Measurements from ENCODE around the gene KNG1. TPM values are rescaled to one million over a fixed set of nuclear protein-coding genes. Genes with fewer than 3 reads are reported as not detected.

KNG1 gene
- polyA plus RNA-seq, 1 donor: 56.9 TPM

- DNase-seq: no peak
Observed at GRCh38 chr3:186772281-186772694, 55.1 kb downstream of the KNG1 start.

- DNase-seq: peak; percentile 26
Observed at GRCh38 chr3:186772701-186773417, 55.7 kb downstream of the KNG1 start.

- no peak for DNase-seq
Observed at GRCh38 chr3:186775999-186776398, 58.8 kb downstream of the KNG1 start.

- no peak for DNase-seq
Observed at GRCh38 chr3:186779204-186779603, 62.0 kb downstream of the KNG1 start.

GRCh38 chr3:186782542-186783057, 65.4 kb downstream of the KNG1 start:
- DNase-seq: peak; percentile 58

GRCh38 chr3:186783058-186783730, 66.0 kb downstream of the KNG1 start, which contains the start of gene EIF4A2:
EIF4A2 (plus strand) TSS chr3:186783577; CDS start chr3:186783611, 34 bp downstream.
- peak; percentile 91 for DNase-seq

- DNase-seq: peak; percentile 79
Observed at GRCh38 chr3:186783731-186784515, 66.8 kb downstream of the KNG1 start.

GRCh38 chr3:186784820-186785494, 67.8 kb downstream of the KNG1 start:
- DNase-seq: no peak

GRCh38 chr3:186785495-186786018, 68.4 kb downstream of the KNG1 start:
- DNase-seq: no peak

- DNase-seq: no peak
Observed at GRCh38 chr3:186786922-186787321, 69.8 kb downstream of the KNG1 start.

GRCh38 chr3:186787642-186788481, 70.7 kb downstream of the KNG1 start:
- no peak for DNase-seq

- DNase-seq: no peak
Observed at GRCh38 chr3:186788482-186789370, 71.6 kb downstream of the KNG1 start.

- no peak for DNase-seq
Observed at GRCh38 chr3:186789554-186790260, 72.5 kb downstream of the KNG1 start.

- no peak for DNase-seq
Observed at GRCh38 chr3:186790261-186790981, 73.3 kb downstream of the KNG1 start.
